ENCODE results near the gene RAC2. TPM values are rescaled to one million over a fixed set of nuclear protein-coding genes. Genes with fewer than 3 reads are reported as not detected.

RAC2 gene
- total RNA-seq, 2 donors from 2014 or later, result 9.7 to 14.4 TPM

DNA sequence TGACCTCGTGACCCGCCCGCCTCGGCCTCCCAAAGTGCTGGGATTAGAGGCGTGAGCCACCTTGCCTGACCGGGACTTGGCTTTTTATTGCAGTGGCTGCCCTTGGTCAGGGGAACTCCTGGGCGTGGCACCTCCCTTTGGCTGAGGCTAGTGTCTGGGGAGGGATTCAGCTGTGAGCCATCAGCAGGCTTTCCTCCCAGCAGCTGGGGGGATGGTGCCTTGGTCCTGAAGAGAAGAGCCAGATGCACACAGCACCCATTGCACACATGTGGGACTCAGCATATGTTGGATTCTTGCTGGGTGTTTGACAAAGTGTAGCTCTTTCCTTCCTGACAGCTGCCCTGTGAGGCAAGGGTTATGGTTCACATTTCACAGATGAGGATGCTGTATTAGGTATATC lies 46.7 kb upstream of the RAC2 start:
- TF ChIP-seq, protein P1, sequence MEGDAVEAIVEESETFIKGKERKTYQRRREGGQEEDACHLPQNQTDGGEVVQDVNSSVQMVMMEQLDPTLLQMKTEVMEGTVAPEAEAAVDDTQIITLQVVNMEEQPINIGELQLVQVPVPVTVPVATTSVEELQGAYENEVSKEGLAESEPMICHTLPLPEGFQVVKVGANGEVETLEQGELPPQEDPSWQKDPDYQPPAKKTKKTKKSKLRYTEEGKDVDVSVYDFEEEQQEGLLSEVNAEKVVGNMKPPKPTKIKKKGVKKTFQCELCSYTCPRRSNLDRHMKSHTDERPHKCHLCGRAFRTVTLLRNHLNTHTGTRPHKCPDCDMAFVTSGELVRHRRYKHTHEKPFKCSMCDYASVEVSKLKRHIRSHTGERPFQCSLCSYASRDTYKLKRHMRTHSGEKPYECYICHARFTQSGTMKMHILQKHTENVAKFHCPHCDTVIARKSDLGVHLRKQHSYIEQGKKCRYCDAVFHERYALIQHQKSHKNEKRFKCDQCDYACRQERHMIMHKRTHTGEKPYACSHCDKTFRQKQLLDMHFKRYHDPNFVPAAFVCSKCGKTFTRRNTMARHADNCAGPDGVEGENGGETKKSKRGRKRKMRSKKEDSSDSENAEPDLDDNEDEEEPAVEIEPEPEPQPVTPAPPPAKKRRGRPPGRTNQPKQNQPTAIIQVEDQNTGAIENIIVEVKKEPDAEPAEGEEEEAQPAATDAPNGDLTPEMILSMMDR (IDR thresholded peaks at IDR 0.05), result no peak
- TF ChIP-seq POLR2A (IDR thresholded peaks at IDR 0.05) (no peak), POLR2AphosphoS5 (IDR thresholded peaks at IDR 0.05) (no peak)
- Histone ChIP-seq H3K4me3 (no peak overlapping the region), H3K9me3 (no peaks in the 10 kb centered on the region), H3K36me3 (no peaks in the 10 kb centered on the region), H3K4me1 (replicated peaks) (no peaks in the 10 kb centered on the region), H3K27me3 (replicated peaks; ENCODE audit: insufficient read depth) (no peaks in the 10 kb centered on the region), H3K27ac (no peak overlapping the region)
- no peak for DNase-seq (ENCODE audit: low spot score)
- 68% methylated on average over 7 of the region's 7 CpGs for WGBS
- intact Hi-C loops (cut with DNase I), result no loop called here

DNA sequence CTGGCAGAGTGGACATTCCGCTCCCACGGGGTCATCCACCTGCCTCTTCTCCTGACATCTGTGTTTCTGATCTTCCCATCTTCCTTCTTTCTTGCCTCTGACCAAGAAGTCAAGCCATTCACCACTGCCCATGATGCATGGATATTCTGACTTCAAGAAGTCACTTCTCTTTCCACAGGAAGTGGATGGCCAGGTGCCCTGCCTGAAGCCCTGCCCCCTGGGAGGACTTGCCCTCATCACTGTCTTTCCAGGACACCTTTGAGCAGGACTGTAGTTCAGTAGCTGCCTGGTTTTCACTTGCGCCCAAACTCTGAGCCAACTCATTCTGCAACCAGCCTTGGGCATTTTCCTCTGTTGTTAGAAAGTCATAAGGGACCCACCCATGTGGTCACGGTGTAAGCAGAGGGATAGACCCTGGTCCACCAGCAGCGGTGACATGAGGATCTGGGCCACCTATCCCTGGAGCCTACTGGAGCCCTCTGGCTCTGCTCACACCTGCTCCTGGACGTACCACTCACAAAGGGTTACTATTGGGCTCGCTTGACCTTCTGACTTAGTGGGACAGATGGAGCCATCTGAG lies 45.2 kb upstream of the RAC2 start:
- Histone ChIP-seq H3K9me3 (no peaks in the 10 kb centered on the region), H3K4me1 (replicated peaks) (no peaks in the 10 kb centered on the region), H3K27ac (no peak overlapping the region), H3K4me3 (no peak overlapping the region), H3K36me3 (no peaks in the 10 kb centered on the region), H3K27me3 (replicated peaks; ENCODE audit: insufficient read depth) (no peaks in the 10 kb centered on the region)
- 94% methylated on average over 7 of the region's 7 CpGs for WGBS
- intact Hi-C loops (cut with DNase I), result no loop called here
- no peak for DNase-seq (ENCODE audit: low spot score)
- TF ChIP-seq POLR2A (IDR thresholded peaks at IDR 0.05), result no peak
- no peak for TF ChIP-seq POLR2AphosphoS5 (IDR thresholded peaks at IDR 0.05)
- TF ChIP-seq, protein P1 (IDR thresholded peaks at IDR 0.05), result no peak

DNA sequence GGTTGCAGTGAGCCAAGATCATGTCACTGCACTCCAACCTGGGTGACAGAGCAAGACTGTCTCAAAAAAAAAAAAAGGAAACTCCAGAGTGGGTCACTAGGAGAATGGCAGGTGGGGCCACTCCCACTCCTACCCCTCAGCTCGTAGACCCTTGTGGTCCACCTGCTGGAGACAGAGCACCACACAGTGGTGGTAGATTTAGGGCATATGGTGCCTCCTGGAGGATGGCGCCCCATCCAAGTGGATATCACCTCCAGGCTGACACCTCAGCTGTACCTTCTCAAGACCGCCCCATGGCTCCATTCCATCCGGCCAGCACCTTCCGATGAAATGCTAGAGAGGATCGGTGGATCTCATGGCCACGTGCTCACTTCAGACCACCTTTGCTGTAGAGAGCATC lies 44.5 kb upstream of the RAC2 start:
- no peaks in the 10 kb centered on the region for H3K4me1 ChIP-seq (replicated peaks)
- no peak overlapping the region for H3K27ac ChIP-seq
- no peak overlapping the region for H3K4me3 ChIP-seq
- H3K9me3 ChIP-seq, result no peaks in the 10 kb centered on the region
- TF ChIP-seq, protein P1 (IDR thresholded peaks at IDR 0.05), result no peak
- TF ChIP-seq POLR2A (IDR thresholded peaks at IDR 0.05) (no peak), POLR2AphosphoS5 (IDR thresholded peaks at IDR 0.05) (no peak)
- peaks cover 1% of the 10 kb centered on the region for H3K27me3 ChIP-seq (replicated peaks; ENCODE audit: insufficient read depth)
- intact Hi-C loops (cut with DNase I), result no loop called here
- DNase-seq (ENCODE audit: low spot score), result no peak
- no peaks in the 10 kb centered on the region for H3K36me3 ChIP-seq
- 87% methylated on average over 7 of the region's 7 CpGs for WGBS

GRCh38 chr22:37287550-37287951 lies 43.5 kb upstream of the RAC2 start:
- 63% methylated on average over 10 of the region's 10 CpGs for WGBS
- TF ChIP-seq, protein P1 (IDR thresholded peaks at IDR 0.05), result no peak
- TF ChIP-seq POLR2A (IDR thresholded peaks at IDR 0.05) (no peak), POLR2AphosphoS5 (IDR thresholded peaks at IDR 0.05) (no peak)
- no peaks in the 10 kb centered on the region for H3K4me1 ChIP-seq (replicated peaks)
- H3K27ac ChIP-seq, result no peak overlapping the region
- intact Hi-C loops (cut with DNase I), result no loop called here
- no peak for DNase-seq (ENCODE audit: low spot score)
- peaks cover 3% of the 10 kb centered on the region for H3K27me3 ChIP-seq (replicated peaks; ENCODE audit: insufficient read depth)
- no peaks in the 10 kb centered on the region for H3K36me3 ChIP-seq
- H3K9me3 ChIP-seq, result no peaks in the 10 kb centered on the region
- H3K4me3 ChIP-seq, result no peak overlapping the region

GRCh38 chr22:37285937-37286336 lies 41.9 kb upstream of the RAC2 start:
- H3K27ac ChIP-seq, result no peak overlapping the region
- 90% methylated on average over 10 of the region's 10 CpGs for WGBS
- H3K36me3 ChIP-seq, result no peaks in the 10 kb centered on the region
- no peaks in the 10 kb centered on the region for H3K9me3 ChIP-seq
- no peak overlapping the region for H3K4me3 ChIP-seq
- intact Hi-C loops (cut with DNase I), result no loop called here
- peaks cover 4% of the 10 kb centered on the region for H3K27me3 ChIP-seq (replicated peaks; ENCODE audit: insufficient read depth)
- no peaks in the 10 kb centered on the region for H3K4me1 ChIP-seq (replicated peaks)
- no peak for DNase-seq (ENCODE audit: low spot score)
- TF ChIP-seq POLR2AphosphoS5 (IDR thresholded peaks at IDR 0.05) (no peak), POLR2A (IDR thresholded peaks at IDR 0.05) (no peak)
- TF ChIP-seq, protein P1 (IDR thresholded peaks at IDR 0.05), result no peak
